GM10248 (cell line): ENCODE results near the gene DNAI1.

Experiments
- CTCF ChIA-PET: fragments of 300-600 bp; sonication (Branson Sonifier 250); formaldehyde crosslinking; extraction: SDS; loops from one replicate; lab custom pipeline; 2021; ENCODE audit warnings: antibody characterized with exemption; lab: Yijun Ruan, JAX
- POLR2A ChIA-PET: fragments of 350-650 bp; sonication (Branson Sonifier 250); formaldehyde crosslinking; extraction: SDS; loops from one replicate; lab custom pipeline; 2020; ENCODE audit warnings: antibody characterized with exemption; lab: Yijun Ruan, JAX
- DNase-seq: peaks from one replicate; pipeline ENCODE4 v3.0.0; 2012; ENCODE audit errors: extremely low spot score
- TF ChIP-seq, protein P1 (sequence below): IDR thresholded peaks from 2 replicates; pipeline ENCODE4 v1.5.1; 2012; ENCODE audit warnings: mild to moderate bottlenecking, low read depth; ENCODE audit errors: extremely low read depth, missing control alignments, control extremely low read depth

The DNAI1 gene

DNA sequence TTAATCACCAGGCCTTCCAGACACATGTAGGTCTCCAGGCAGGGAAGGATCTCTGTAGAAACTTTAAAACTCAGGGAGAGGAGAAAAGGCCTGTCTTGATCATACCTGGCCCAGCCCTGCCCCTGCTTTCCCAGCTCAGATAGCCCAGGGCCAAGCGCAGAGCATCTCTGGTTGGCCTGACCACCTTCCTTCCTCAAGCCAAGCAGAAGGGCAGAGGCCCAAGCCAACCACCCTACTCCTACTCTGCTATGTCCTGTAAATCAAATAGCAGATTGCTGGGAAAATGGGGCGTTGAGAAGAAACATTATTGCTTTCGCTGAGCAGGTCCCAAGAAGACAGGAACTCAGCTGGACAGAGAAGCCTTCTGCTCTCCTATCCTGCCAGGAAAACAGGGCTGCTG lies 49.9 kb downstream of the DNAI1 start:
- POLR2A ChIA-PET = no interaction called here
- no peak for DNase-seq
- TF ChIP-seq, protein P1, sequence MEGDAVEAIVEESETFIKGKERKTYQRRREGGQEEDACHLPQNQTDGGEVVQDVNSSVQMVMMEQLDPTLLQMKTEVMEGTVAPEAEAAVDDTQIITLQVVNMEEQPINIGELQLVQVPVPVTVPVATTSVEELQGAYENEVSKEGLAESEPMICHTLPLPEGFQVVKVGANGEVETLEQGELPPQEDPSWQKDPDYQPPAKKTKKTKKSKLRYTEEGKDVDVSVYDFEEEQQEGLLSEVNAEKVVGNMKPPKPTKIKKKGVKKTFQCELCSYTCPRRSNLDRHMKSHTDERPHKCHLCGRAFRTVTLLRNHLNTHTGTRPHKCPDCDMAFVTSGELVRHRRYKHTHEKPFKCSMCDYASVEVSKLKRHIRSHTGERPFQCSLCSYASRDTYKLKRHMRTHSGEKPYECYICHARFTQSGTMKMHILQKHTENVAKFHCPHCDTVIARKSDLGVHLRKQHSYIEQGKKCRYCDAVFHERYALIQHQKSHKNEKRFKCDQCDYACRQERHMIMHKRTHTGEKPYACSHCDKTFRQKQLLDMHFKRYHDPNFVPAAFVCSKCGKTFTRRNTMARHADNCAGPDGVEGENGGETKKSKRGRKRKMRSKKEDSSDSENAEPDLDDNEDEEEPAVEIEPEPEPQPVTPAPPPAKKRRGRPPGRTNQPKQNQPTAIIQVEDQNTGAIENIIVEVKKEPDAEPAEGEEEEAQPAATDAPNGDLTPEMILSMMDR = no peak
- CTCF ChIA-PET = interaction anchor here (1.7 kb wide), 1 partner anchor 84 kb away, joined by 4 read pairs; no protein-coding TSS in a partner anchor

DNA sequence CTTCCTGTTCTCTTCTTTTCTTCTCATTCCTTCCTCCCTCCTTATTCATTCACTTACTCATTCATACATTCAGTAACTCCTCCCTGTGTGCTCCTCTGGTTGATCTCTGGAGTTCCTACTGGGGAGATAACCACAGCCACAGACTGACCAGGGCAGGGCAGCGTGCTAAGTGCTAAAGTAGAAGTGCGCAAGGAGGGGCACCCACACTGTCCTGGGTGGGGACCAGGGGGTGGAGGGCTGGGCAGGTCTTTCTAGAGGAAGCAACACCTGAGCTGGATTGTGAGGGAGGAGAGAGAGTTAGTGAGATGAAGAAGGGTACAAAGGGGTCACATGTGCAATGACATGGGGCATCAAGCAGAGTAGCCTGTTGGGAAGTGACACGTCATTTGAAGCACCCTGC lies 50.3 kb downstream of the DNAI1 start:
- ChIA-PET CTCF (no interaction called here), POLR2A (no interaction called here)
- TF ChIP-seq, protein P1 = no peak
- no peak for DNase-seq

DNA sequence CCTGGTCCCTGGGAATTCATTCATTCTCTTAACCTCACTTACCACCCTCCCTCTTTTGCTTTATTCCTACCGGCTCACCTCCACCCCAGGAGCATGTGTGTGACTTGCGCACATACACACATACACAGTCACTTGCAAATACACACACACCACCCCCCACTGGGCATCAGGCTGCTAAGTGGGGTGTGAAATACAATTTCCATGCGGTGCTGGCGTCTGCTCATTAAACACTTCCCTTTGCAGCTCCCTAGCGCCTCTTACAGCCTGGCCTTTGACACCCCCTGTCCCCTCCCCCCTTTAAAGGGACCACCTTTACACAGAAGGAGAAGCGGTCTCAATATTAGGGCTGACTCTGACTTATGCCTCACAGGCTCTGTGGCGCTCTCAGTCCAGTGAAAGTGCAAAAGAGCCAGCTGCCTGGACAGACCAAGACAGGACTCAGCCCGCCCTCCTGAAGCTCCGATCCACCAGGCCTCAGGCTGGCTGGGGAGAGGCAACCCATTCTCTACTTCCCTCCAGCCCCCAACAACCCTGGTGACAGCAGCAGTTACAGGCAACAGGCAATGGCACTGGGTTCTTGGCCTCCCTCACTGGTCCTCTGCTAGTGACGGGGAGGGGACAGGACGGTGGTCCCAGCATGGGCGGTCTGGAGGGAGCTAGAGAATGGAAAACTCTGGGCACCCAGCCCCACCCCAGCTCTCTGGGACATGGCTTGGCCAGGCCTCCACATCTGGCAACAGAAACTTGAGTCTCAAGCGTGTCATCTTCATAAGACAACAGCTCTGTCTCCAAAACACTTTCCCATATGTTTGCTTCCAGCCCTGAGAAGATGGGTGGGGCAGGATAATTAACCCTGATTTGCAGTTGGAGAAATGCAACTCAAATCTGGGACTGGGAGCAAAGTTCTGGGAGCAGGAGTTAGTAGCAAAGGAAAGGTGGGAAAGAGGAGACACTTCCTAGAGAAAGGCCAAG lies 52.2 kb downstream of the DNAI1 start:
- POLR2A ChIA-PET = no interaction called here
- no peak for DNase-seq
- CTCF ChIA-PET = interaction anchor here (1.0 to 1.8 kb wide), 2 partner anchors 9 to 107 kb away, joined by 3 to 7 read pairs; no protein-coding TSS in a partner anchor
- TF ChIP-seq, protein P1 = no peak

DNA sequence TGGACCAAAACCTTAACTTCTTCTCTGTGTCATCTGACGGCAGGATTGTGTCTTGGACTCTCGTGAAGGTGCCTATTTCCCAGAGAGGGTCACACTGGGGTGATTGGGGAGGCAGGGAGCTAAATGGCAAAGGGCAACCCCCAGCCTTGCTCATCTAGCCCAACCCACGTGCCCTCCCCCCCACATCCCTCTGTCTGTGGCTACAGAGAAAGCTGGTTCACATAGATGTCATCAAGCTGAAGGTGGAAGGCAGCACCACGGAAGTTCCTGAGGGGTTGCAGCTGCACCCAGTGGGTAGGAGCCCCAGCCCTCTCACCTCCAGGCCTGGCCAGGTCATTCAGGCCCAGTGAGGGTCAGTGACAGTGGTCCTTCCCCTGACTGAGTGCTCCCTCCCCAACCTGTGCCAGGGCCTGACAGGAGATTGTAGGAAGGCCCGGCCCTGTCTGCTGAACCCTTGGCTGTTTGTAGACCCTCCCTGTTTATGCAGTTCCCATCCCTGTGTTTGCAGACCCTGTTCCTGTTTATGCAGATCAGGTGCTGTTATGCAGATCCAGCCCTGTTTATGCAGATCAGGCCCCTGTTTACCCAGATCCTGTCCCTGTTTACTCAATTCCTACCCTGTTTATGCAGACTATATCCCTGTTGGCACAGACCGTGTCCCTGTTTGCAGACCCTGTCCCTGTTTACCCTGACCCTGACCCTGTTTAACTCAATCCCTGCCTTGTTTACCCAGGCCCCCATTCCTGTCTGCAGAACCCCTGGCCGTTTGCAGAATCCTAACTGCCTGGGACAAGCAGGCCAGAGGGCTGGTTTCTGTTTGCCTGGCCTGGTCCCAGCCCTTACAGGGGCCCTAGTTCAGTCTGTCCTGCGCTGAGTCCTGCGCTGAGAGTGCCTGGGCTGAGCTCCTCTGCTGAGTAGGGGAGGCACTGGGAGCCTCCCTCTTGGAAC lies 53.8 kb downstream of the DNAI1 start:
- DNase-seq = no peak
- CTCF ChIA-PET = interaction anchor here (0.8 to 4.9 kb wide), 3 partner anchors 10 to 109 kb away, joined by 3 to 30 read pairs (median 4); no protein-coding TSS in a partner anchor
- TF ChIP-seq, protein P1 = no peak
- POLR2A ChIA-PET = no interaction called here

DNA sequence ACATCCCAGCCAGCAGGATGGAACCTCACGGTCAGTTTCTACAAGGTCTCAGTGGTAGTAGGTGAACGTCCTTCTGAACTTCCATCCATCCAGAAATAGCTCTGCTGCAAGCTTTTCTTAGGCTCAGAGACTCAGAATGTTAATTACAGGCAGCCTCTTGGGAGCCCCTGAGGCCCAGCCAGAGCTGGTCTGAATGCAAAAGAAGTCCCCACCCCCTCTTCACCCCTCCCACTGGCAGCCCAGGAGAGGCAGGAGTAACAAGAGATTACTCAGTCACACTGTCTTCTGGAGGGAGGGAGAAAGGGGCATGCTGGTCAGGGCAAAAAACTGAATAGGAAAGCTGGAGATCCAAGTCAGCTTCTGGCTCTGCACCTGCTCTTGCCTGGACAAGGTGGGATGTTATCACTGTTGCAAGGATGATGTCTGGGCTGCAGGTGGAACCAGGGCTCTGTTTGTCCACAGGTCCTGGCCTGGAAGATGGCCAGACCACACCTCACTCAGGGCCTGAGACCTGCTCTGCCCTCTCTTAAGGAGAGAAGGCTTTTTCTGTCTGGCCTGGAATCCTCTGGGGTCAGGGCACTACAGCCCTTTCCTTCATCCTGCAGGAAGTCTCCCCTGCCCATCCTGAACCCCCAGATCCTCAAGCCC lies 55.1 kb downstream of the DNAI1 start:
- POLR2A ChIA-PET = no interaction called here
- CTCF ChIA-PET = interaction anchor here (0.8 to 4.9 kb wide), 4 partner anchors 11 to 123 kb away, joined by 3 to 30 read pairs (median 4); no protein-coding TSS in a partner anchor
- TF ChIP-seq, protein P1 = no peak
- DNase-seq = no peak
